Right cardiac atrium (tissue), 5 donors: ENCODE data around the gene TAF4. TPM values are rescaled to one million over a fixed set of nuclear protein-coding genes. Genes with fewer than 3 reads are reported as not detected.
"Not testable (repeated sequence)": the region's sequence is repeated elsewhere in the genome, so short reads cannot be mapped to it uniquely, and the experiment has no call there.

Source experiments
- ATAC-seq, 2 donors: fragments of 200-7000 bp; cut with Tn5 transposase; one replicate each; pipeline versions ENCODE4 v1.8.0 to v1.9.1; 2020; ENCODE audit warnings: moderate library complexity in 2 of 2, mild to moderate bottlenecking in 1 of 2
- DNase-seq, 3 donors: peaks; one replicate each; pipeline ENCODE4 v3.0.0-alpha.2; 2020
- H3K27ac ChIP-seq: one replicate; pipeline ENCODE4 v1.5.1; 2013; ENCODE audit warnings: mild to moderate bottlenecking, low read length, control low read depth, moderate library complexity
- H3K27me3 ChIP-seq: one replicate; pipeline ENCODE4 v1.6.1; 2013; ENCODE audit not compliant: control insufficient read depth, insufficient read depth
- H3K4me1 ChIP-seq: one replicate; pipeline ENCODE4 v1.6.1; 2013; ENCODE audit warnings: low read length; ENCODE audit not compliant: control insufficient read depth, insufficient read depth
- H3K4me3 ChIP-seq: one replicate; pipeline ENCODE4 v1.5.1; 2013; ENCODE audit warnings: low read length, control low read depth
- H3K9me3 ChIP-seq: one replicate; pipeline ENCODE4 v1.6.1; 2013; ENCODE audit warnings: low read length; ENCODE audit not compliant: control insufficient read depth
- WGBS: extraction: QIAGEN DNeasy Blood & Tissue Kit; methylation state at CpG from one replicate; pipeline ENCODE4 v1.1.7; 2013; 5-methylcytosine and 5-hydroxymethylcytosine counted together
- intact Hi-C, 4 donors: fragments of 100-400 bp; cut with DNase I; formaldehyde crosslinking; loops; one replicate each; pipeline versions ENCODE4 v1.11.0 to v1.14.0; 2022 to 2023
- polyA plus RNA-seq: library from polyadenylated mRNA; stranded (reverse); fragments of 200-250 nt; gene quantifications from one replicate; pipeline ENCODE4 v1.2.3, GENCODE V29; 2013
- total RNA-seq, 4 donors: library from RNA; stranded (reverse); fragmentation: NEBNext Ultra II Directional; extraction: Animal tissue kit (Norgen Biotek cat#: 25700); gene quantifications; one replicate each; pipeline ENCODE4 v1.2.1, GENCODE V29; 2021
- donor health status: healthy with polysubstance abuse.
- donor health status: DM: no; HTN: yes; CAD: no.
- donor health status: DM: no; HTN: no; CAD: no.
- donor health status: DM: no; HTN: yes; CAD: no; lungs with severe emphysema.
- donor health status: DM: yes; HTN: yes; CAD: no.

Gene TAF4
- total and polyA plus RNA-seq, 5 donors: 3.8 to 13.6 (median 8.3) TPM

DNA sequence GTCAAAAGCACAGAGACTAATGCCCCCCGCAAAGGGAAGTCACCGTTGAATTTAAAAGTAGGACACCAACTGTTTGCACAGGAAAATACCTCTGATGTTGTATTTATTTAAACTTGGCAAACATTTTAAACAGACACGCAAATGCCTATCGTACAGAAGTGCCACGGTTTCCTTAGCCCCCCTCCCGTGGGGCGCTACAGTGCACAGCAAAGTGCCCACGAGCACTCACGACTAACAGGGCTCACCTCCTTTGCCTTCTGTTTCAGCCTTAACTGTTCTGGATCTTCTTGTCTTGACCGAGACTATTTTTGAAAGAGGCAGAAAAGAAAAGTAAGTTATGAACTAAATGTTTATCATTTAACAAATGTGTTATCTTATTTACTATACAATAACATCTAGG is 67.8 kb downstream of the TAF4 start:
- H3K4me3 ChIP-seq: no peak overlapping the region
- H3K9me3 ChIP-seq: no peaks in the 10 kb centered on the region
- ATAC-seq (no peak), DNase-seq (no peak)
- no peaks in the 10 kb centered on the region for H3K27me3 ChIP-seq
- no peak overlapping the region for H3K27ac ChIP-seq
- H3K4me1 ChIP-seq: no peaks in the 10 kb centered on the region
- WGBS: 92% methylated on average over 10 of the region's 10 CpGs
- intact Hi-C loops: no loop called here

DNA sequence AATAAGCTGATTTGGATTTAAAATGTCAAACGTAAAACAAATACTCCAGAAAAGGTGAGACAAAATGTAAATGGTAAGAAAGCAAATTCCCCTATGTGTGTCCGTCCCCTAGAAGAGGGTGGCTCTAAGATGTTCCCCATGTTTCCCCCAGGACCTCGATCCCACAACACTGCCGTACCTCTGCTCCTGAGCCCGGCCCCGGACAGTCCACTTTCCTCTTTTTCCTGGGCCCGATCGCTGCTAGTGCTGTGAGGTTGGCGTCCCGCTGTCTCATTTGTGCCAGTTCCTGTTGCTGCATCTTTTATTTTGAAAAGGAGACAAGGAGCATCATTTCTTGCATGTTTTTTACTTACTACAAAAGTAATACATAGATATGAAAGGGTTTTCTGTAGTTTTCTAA is 68.3 kb downstream of the TAF4 start:
- no peaks in the 10 kb centered on the region for H3K9me3 ChIP-seq
- DNase-seq (no peak), ATAC-seq (no peak)
- H3K27me3 ChIP-seq: no peaks in the 10 kb centered on the region
- H3K4me3 ChIP-seq: no peak overlapping the region
- 88% methylated on average over 10 of the region's 10 CpGs for WGBS
- intact Hi-C loops: no loop called here
- no peak overlapping the region for H3K27ac ChIP-seq
- H3K4me1 ChIP-seq: no peaks in the 10 kb centered on the region

DNA sequence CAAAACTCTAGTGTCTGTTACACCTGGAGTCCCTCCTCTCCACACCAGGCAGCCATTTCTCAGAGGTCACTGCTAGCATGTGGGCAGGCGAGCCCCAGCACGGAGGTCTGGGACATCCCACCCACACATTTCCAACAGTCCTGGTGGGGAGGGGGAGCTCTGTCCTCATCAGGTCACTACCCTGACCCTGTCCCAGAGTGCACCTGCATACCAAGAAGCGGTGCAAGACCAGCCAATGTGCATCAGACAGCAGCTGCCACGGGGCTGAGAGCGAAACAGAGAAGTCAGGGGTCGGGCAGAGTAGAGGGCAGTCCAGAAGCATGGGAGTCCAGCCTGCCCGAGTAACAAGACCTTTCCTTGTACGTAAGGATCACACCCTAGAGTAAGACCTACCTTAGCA is 71.1 kb downstream of the TAF4 start:
- no peak overlapping the region for H3K27ac ChIP-seq
- no peaks in the 10 kb centered on the region for H3K4me1 ChIP-seq
- intact Hi-C loops: no loop called here
- peak in 1 of 3 donors; percentile 4 for DNase-seq
- no peaks in the 10 kb centered on the region for H3K9me3 ChIP-seq
- H3K27me3 ChIP-seq: no peaks in the 10 kb centered on the region
- WGBS: 96% methylated on average over 8 of the region's 8 CpGs
- no peak for ATAC-seq
- H3K4me3 ChIP-seq: no peak overlapping the region

DNA sequence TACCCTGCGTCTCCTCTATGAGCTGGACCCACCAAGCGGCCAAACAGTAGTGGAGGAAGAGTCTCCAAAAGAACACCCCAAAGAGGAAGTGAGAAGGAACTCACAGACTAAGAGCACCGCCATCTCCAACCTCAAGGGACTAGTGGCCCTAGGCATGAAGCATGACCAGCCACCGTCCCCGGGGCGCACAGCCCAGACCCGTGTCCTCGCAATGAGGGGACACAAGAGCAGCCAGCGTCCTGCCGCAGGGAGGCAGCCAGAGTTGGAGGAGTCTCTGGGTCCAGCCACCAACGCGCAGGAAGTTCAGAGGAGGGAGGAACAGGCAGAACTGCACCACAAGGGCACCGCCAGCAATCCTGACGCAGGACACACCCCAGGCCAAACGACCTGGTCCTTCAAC is 72.6 kb downstream of the TAF4 start:
- Histone ChIP-seq H3K27me3 (no peaks in the 10 kb centered on the region), H3K4me1 (no peaks in the 10 kb centered on the region), H3K9me3 (no peaks in the 10 kb centered on the region), H3K27ac (no peak overlapping the region), H3K4me3 (no peak overlapping the region)
- 97% methylated on average over 15 of the region's 15 CpGs for WGBS
- DNase-seq (peak in 1 of 3 donors; percentile 5), ATAC-seq (no peak)
- intact Hi-C loops: no loop called here

DNA sequence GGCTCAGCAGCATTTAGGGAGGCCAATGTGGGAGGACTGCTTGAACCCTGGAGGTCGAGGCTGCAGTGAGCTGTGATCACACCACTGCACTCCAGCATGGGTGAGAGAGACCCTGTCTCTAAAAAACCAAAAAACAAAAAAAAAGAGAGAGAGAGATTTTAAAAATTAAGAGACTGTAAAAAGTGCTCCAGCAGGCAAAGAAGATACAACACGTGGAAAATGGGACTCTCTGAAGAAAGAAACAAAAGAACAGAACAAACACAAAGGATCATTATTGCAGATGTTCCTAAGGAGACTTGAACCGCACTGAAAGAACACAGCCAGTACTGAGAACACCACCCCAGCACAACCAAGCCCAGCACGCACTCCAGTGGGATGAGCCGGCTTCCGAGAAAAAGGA is 74.2 kb downstream of the TAF4 start:
- H3K4me3 ChIP-seq: no peak overlapping the region
- no peaks in the 10 kb centered on the region for H3K4me1 ChIP-seq
- no peaks in the 10 kb centered on the region for H3K27me3 ChIP-seq
- intact Hi-C loops: no loop called here
- 96% methylated on average over 6 of the region's 6 CpGs for WGBS
- no peaks in the 10 kb centered on the region for H3K9me3 ChIP-seq
- H3K27ac ChIP-seq: no peak overlapping the region
- DNase-seq: no peak
- ATAC-seq: no peak

DNA sequence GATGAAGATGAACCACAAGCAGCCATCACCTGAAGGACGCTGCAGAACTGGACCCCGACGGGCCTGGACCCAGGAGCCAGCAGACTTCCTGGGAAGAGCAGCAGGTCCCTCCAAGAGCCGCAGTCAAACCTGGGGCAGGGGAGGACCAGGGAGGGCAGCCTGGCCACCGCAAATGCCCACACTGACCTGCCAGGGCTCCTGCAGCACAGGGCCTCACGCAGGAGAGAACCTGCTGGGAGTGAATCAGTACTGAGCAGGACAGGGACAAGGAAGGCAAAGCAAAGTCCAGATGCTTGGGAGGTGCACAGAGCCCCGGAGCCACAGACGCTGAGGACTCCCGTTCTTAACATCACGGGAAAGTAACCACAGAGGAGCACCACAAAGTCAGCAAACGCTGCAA is 75.2 kb downstream of the TAF4 start:
- DNase-seq: peak in 1 of 3 donors; percentile 4
- no peak overlapping the region for H3K27ac ChIP-seq
- no peaks in the 10 kb centered on the region for H3K9me3 ChIP-seq
- no peaks in the 10 kb centered on the region for H3K27me3 ChIP-seq
- H3K4me1 ChIP-seq: no peaks in the 10 kb centered on the region
- no peak overlapping the region for H3K4me3 ChIP-seq
- WGBS: 93% methylated on average over 11 of the region's 11 CpGs
- intact Hi-C loops: no loop called here
- no peak for ATAC-seq

DNA sequence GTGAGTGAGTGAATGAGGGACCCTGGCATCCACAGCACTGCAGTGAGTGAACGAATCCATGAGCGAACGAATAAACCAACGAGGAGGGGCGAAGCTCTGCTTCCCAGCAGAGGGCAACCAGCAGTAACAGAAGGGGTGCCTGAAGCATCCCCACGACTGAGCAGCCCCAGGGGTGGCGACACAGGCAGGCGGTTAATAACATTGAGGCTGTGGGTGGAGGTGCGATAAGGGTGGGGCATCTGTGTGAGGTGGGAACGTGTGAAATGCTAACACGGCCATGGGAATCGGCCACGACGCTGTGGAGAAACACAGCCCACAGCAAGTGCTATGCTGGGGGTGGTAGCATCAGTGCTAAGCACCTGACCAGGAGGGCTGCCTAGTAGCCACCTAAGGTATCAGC is 75.9 kb downstream of the TAF4 start:
- DNase-seq (peak in 1 of 3 donors; percentile 6), ATAC-seq (no peak)
- whole genome bisulfite sequencing: 87% methylated on average over 14 of the region's 14 CpGs
- Histone ChIP-seq H3K4me3 (no peak overlapping the region), H3K9me3 (no peaks in the 10 kb centered on the region), H3K27ac (no peak overlapping the region), H3K27me3 (no peaks in the 10 kb centered on the region), H3K4me1 (no peaks in the 10 kb centered on the region)
- intact Hi-C loops: no loop called here

DNA sequence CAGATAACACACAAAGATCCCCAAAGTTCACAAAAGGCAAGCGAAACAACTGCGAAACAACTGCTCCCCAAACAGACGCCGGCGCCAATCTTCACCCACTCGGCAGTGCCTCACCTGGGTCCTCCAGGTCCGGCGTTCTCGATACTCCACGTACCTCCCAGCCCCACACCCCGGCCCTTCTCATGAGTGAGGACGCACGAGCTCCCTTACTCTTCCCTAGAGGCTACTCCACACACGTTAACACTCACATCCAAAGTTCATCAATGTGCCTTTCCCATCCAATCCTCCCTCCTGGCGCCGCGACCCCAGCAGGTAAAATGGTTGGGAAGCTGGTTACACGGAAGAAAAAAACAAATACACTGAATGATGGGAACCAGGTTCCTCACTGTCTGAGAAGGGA is 77.0 kb downstream of the TAF4 start:
- no peak overlapping the region for H3K27ac ChIP-seq
- DNase-seq (peak in 1 of 3 donors; percentile 4), ATAC-seq (no peak)
- WGBS: 96% methylated on average over 18 of the region's 18 CpGs
- no peaks in the 10 kb centered on the region for H3K27me3 ChIP-seq
- no peaks in the 10 kb centered on the region for H3K9me3 ChIP-seq
- intact Hi-C loops: no loop called here
- no peaks in the 10 kb centered on the region for H3K4me1 ChIP-seq
- H3K4me3 ChIP-seq: no peak overlapping the region

DNA sequence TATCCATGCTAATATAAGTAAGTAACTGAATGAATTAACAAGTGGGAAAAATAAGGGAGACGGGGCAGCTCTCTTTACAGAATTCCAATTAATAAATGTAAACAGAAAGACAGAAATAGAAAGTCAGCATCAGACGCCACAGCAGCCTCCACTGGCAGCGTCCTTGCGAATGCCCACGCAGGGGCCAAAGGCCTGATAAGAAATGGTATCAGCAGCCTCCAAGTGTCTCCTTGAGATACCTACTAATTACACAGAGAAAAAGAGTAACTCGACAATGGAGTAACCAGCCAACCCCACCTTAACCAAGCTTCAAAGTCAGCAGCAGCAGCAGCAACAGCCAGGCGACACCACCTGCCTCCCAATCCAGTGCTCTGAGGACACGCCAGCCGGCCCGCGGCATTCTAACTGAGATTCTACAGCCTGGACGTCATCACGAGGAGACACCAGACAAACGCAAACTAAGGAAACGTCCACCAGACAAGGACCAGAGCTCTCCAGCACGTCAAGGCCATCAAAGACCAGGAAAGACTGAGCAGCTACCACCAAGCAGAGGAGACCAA is 78.8 kb downstream of the TAF4 start:
- Histone ChIP-seq H3K4me3 (no peak overlapping the region), H3K9me3 (no peaks in the 10 kb centered on the region), H3K27me3 (no peaks in the 10 kb centered on the region), H3K27ac (no peak overlapping the region), H3K4me1 (no peaks in the 10 kb centered on the region)
- 70% methylated on average over 16 of the region's 16 CpGs for WGBS
- intact Hi-C loops: no loop called here
- no peak for ATAC-seq
- peak in 1 of 3 donors; percentile 7 for DNase-seq

DNA sequence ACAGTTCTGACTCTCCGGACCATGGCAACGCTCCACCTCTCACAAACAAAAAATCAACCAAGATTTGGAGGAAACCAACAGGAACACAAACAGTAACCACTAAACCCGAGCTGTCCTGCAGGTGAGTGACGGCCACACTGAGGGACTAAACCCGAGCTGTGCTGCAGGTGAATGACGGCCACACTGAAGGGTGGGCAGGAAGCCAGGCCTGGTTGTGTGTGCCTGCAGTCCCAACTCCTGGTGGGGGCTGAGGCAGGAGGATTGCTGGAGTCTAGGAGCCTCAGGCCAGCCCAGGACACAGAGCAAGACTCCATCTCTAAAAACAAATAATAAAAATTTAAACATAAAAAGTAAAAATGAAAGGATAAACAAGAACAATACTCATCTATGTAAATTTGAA is 80.6 kb downstream of the TAF4 start:
- ATAC-seq: no peak
- Histone ChIP-seq H3K9me3 (no peaks in the 10 kb centered on the region), H3K27ac (no peak overlapping the region), H3K4me1 (no peaks in the 10 kb centered on the region), H3K27me3 (no peaks in the 10 kb centered on the region), H3K4me3 (no peak overlapping the region)
- intact Hi-C loops: no loop called here
- peak in 1 of 3 donors; percentile 5 for DNase-seq
- 95% methylated on average over 6 of the region's 6 CpGs for WGBS

DNA sequence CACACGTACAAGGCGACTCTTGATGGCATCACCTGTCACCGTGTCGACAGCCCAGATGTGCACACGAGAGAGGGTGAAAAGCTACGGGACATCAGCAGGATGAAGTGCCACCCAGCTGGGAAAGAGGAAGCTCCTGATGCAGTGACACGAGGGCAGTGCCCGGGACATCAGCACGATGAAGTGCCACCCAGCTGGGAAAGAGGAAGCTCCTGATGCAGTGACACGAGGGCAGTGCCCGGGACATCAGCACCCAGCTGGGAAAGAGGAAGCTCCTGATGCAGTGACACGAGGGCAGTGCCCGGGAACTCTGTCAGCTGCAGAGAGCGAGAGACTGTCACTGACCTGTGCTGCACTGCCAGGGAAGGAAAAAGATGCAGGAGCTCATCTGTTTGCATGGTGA is 81.2 kb downstream of the TAF4 start:
- intact Hi-C loops, H3K4me1 ChIP-seq, H3K27me3 ChIP-seq, ATAC-seq, H3K9me3 ChIP-seq, H3K27ac ChIP-seq, DNase-seq, H3K4me3 ChIP-seq: not testable (repeated sequence)
- 87% methylated on average over 14 of the region's 14 CpGs for WGBS

DNA sequence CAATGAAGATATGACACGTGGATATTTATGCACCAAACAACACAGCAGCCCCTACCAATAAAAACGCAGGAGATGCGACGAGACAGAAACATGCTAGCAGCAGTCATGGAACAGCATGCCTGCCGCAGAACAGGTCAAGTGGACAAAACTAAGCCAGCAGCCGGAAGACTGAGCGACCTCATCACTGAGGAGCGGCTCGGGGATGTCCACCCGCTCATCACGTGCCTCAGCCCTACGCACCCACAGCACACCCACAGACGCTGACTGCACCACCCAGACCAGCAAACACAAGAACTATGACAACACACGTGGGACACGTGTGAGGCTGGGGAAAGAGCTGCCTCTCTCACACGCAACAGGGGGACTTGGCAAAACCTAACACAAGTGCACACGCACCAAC is 81.7 kb downstream of the TAF4 start:
- no peaks in the 10 kb centered on the region for H3K4me1 ChIP-seq
- intact Hi-C loops: no loop called here
- WGBS: 89% methylated on average over 17 of the region's 17 CpGs
- ATAC-seq (no peak), DNase-seq (no peak)
- no peaks in the 10 kb centered on the region for H3K9me3 ChIP-seq
- H3K27ac ChIP-seq: no peak overlapping the region
- no peak overlapping the region for H3K4me3 ChIP-seq
- no peaks in the 10 kb centered on the region for H3K27me3 ChIP-seq
